GM19023 (cell line): ENCODE results near the gene CA10.

Source experiments
- ATAC-seq: cut with Tn5 transposase; IDR thresholded peaks from one replicate; pipeline ENCODE4 v1.9.1; 2021; ENCODE audit warnings: mild to moderate bottlenecking, moderate library complexity; ENCODE audit not compliant: unreplicated experiment

CA10 gene

DNA sequence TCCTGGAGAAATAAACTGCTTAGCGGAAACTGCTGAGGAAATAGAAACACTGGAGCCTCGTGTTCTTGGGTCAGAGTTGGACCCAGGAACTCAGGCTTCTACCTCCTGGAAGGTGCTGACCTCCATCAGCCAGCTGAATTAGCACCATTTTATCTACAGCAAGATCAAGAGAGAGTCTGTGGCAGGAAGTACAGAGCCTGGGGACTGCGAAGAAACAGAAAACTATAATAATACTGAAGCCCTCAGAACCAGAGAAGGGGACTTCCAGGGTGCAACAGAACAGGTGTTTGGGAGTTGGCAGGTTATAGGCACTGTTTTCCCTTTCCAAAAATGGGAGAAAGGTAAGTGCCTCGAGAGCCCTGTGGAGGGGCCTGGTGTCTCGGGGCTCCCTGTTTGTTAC lies 379.7 kb downstream of the CA10 start:
- no peak for ATAC-seq

DNA sequence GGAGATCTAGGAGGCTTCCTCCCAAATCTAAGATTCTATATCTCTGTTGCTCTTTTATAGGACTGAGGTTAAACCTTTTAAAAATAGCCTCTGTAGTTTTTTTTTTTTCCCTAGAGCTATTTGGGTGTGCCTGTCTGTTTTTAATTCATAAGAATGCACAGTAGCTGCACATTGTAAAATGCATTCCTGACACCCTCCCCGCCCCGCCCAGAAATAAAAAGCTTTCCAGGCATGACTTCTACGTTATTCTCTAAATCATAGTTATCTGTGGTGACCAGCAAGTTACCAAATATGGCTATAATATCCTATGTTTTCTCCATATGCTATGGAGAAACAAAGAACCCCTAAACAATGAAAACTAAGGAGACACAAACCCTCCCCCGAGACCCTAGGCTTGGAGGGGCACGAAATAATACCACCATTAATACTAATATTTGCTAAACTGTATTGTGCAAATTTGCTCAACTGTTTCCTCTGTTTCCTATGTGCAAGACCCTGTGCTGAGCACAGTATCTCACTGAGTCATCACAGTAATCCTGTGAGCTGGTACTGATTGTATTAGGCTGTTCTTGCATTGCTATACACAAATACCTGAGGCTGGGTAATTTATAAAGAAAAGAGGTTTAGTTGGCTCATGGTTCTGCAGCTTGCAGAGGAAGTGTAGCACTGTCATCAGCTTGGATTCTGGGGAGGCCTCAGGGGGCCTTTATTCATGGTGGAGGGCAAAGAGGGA lies 388.3 kb downstream of the CA10 start:
- ATAC-seq: no peak

DNA sequence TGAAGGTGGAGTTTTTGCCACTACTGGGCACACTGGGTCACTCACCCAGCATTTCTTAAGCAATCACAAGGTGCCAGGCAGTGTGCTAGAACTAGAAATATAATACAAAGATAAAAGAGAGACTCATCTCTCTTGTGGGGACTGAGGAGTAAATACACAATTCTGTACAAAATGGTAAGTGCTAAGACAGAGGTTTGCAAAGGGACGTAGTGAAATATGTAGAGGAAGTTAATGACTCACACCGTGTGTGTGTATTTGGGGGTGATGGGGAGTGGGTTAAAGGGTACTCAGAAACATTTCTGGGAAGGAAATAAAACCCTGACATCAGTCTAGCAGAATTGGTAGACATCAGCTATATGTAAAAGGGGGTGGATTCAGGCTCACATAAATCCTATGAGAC lies 389.3 kb downstream of the CA10 start:
- ATAC-seq: no peak

DNA sequence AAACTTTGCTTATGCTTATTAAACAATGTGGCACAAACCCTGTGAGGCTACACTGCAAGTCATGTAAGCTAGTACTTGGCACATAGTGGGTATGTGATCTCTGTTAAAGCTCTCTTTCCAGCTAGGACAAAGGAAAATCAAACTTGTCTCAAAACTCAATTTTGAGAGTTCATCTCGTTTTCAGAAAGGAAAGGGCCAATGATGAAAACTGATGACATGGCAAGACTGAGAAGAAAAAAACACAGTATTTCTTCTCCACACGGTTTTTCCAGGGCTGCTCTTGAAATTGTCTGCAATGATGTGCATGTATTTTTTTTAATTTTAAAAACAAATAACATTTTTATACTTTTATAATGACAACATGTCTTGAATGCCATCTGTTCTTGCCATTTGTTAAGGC lies 389.8 kb downstream of the CA10 start:
- ATAC-seq: no peak

DNA sequence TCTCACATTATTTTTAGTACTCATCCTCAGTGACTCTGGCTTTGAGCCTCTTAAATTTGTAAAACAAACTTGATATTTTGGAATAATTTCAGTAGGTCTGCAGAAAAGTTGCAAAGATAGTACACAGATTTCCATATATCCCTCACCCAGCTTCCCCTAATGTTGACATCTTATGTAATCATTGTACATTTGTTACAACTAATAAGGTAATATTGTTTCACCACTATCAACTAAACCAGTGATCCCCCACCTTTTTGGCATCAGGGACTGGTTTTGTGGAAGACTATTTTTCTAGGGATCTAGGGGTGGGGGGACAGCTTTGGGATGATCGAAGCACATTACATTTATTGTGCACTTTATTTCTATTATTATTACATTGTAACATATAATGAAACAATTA lies 391.2 kb downstream of the CA10 start:
- no peak for ATAC-seq

DNA sequence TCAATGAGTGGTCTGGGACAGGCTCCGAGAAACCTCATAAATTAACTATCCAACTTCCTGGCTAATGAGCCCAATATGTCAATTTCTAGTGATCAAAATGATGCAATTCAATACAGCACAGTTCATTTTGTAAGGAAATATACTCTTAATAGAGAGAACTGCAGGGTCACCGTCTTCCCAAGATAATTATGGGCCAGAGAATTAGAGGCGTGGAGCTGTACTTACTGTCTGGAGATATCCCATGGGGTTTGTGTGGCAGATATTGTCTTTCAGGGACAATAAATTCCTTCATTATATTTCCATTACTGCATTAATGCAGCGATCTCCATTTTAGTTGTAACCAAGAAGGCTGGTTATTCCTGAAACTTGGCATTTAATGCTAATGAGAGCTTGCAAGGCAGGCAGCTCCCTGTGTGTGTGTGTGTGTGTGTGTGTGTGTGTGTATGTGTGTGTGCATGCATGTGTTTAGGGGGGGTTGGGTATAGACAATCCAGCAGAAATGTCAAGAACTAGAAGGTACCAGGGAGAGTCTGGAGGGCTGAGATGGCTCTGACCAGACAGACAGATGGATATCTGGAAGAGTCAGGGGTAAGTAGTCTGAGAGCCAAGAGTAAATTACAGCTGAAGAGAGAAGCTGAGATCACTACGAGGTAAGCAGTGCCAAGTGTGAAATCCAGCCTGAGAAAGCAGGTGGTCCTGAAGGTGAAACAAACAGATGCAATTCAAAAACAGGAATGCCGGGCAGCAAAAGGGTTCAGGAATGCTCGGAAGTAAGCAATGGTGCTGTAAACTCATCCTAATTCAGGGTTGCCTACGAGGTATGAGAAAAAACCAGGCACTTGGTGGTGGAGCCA lies 393.0 kb downstream of the CA10 start:
- no peak for ATAC-seq

DNA sequence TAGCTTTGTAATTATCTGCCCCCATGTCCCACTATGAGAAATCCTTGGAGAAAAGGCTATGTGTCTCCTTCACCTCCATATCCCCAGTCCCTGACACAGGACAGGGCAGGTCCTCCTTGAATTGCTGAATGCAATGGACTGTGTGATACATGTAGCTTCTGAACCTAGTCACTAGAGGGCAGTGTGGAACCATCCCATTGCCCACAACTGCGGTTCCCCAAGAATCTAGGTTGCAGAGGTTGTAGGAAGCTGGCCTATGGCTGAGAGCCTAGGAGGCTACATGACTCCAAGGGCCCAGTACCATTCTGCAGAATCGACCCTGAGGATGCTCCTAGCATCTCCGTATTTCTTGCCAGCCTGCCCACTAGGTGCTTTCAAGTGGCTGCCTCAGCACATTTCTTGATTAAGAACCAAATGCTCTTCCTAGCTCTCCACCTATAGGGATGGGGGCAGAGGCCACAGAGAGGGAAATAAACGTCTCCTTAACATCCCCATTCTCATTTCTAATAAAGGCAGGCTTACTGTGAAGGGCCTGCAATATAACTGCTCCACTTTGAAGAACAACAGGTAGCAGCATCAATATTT lies 394.0 kb downstream of the CA10 start:
- peak; percentile 93 for ATAC-seq

DNA sequence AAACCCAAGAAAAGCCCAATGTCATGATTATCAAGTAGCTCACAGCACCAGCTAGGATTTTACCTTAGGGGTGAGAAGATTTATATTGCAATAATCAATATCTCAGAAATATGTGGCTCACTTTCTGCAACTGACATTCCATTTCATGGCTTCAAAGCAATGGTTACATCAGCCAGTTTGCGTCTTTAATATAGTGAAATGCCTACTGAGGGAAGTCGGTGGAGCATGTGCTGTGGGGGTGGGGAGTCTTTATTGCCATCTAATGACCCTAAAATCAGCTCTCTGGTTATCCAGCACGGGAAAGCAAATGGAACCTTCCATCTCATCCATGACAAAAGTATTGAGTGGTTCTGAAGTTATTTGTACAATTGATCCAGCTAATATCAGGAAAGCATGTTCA lies 395.5 kb downstream of the CA10 start:
- no peak for ATAC-seq

DNA sequence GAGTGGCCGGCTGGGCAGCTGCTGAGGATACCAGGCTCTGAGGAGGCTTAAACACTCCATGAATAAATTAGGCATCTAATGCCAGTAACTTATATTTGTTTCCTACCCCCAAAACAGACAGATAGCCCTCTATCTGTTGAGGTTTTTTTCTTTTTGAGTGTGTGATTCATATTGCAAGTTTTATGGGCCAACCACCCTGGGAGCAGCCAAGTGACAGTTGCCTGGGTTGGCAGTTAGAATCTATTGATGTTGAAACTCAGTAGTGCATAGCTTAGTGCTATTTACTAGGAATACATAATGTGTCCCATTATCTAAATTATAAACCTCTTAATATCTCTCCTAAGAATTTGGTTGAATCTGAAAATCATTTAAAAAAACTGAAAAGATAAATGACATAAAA lies 397.4 kb downstream of the CA10 start:
- no peak for ATAC-seq

DNA sequence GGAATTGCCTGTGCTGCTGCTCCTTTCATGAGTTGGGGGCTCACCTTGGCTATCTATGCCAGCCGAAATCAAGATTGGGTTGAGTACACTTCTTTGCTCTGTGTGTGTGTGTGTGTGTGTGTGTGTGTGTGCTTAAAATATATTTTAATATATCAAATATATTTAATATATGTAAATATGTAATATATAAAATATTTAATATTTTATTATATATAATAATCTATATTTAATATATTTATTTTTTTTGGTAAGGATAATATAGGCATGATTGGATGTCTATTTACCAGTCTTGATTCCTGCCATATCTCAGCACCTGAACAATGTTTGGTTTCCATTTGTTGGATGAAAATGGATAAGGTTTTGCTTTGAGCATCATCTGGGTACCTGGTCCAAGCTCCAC lies 399.3 kb downstream of the CA10 start:
- no peak for ATAC-seq

DNA sequence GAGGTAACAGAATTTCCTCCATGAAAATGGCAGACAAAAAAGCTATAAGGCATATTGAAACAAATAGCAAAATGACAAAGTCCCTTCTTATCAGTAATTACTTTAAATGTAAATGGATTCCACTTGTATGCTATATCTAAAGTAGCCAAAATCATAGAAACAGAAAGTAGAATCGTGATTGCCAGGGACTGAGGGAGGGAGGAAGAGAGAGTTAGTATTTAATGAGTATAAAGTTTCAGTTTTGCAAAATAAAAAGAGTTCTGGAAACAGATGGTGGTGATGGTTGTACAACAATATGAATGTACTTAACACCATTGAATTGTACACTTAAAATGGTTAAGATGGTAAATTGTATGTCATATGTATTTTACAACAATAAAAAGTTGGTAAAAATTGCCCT lies 407.4 kb downstream of the CA10 start:
- no peak for ATAC-seq

DNA sequence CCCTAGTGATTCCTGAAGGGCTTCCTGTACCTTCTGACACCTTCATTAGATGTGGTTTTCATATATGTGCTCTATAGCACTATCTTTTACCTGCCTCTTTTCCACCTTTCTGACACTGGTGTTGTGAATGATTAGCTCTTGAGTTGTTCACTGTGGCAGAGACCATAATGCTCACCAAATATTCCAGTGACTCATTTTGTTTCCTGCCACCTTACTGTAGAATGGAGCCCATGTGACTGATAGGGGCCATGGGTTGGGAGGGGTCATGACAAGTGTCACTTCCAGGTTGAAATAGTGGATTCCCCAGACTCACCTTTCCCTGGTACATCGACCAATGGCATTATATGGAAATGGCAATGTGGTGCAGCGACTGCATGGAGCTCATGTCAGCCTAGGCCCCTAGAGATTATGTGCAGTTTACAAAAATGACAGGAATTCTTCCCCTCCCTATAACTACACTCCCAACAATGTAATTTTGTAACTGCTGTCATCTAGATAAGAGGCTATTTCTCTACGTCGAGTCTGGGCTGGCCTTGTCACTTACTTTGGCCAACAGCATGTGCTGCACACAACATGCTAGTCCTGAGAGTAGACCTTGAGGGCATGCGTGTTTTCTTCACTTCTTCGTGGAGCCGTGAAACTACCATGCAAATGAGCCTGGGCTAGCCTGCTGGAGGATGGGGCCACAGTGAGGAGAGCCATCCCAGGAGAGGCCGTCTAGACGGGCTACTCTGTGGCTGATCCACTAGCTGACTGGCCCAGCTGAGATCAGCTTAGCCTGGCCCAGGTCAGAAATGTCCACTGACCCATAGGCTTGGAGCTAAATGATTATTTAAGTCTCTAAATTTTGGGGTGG lies 409.5 kb downstream of the CA10 start:
- no peak for ATAC-seq

DNA sequence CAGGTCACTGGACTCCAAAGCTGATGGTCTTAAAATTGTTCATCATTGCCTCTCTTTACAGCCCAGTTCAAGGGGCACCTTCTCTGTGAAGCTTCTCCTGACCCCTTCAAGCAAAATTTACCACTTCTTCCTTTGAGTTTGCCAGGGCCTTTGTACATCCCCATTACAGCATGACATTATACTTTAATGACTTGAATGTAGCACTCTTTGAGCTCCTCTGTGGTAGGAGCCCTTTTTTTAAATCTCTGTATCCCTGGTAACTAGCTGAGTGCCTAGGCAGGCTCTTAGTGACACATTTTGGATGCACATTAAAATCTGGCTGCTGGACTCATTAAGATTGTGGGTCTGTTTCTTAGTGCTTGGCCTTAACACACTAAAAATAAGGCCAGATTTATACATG lies 412.1 kb downstream of the CA10 start:
- no peak for ATAC-seq

DNA sequence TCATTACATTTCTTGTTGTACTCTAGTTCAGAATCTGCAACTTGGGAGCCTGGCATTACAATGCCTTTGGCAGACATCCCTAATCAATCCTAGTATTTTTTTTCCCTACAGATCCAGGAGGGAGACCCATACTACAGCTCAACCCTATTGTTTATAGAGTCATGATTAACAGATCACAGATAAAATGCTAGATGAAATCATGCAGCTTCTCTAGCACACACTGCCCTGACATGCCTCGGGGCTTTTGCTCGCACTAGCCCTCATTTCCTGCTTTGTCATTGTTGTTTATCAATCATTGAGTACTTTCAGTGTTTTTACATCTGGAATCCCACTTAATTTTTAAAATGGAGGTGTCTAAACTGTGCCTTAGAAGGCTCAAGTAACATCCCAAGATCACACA lies 412.5 kb downstream of the CA10 start:
- no peak for ATAC-seq

DNA sequence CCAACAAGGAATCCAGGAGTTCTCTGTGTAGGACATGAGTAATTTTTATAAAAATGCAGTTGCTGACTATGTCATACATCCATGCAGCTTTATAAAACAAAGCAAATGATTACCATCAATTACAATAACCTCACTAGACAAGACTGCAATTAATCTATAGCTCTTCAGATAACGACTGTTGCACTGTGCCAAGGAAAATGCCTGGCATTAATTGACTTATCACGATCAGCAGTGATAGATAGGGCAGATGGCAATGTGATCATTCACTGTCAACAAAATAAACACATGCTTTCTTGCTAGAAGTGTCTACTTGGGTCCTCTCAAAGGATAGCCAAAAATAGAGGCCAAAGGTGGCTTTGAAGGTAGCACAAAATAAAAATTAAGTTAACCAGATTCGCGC lies 415.0 kb downstream of the CA10 start:
- ATAC-seq: no peak

DNA sequence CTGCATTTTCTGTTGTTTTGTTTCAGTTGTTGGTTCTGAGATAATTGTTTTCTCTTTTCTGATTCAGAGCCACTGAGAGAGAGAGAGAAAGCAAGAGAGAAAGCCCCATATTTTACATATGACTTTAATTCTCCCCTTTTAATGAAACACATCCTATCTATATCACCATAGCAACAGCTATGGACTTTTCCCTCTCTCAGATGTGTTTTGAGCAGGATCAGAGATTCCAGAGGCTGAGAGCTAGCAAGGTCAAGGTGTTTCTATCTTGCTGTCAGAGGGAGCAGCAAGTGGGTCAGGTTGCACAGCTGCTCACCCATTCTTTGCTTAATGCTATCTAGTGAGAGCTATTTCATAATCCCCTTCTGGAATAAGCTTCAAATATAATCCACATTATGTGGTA lies 415.9 kb downstream of the CA10 start:
- no peak for ATAC-seq

DNA sequence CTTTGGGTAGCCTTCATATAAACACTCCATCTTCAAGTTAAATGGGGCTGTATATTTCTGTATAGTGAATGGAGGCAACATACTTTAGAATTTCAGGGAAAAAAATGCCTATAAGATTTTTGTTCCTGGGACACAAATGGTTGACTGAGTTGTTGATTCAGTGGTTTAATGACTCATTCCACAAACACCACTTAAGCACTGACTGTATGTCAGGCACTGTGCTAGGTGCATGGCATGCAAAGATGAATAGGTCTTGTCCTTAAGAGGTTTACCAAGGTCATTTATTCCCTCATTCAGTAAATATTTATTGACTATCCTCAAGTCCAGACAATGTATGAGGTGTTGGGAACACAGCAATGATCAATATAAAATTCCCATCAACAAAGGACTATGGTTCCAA lies 417.1 kb downstream of the CA10 start:
- ATAC-seq: no peak

DNA sequence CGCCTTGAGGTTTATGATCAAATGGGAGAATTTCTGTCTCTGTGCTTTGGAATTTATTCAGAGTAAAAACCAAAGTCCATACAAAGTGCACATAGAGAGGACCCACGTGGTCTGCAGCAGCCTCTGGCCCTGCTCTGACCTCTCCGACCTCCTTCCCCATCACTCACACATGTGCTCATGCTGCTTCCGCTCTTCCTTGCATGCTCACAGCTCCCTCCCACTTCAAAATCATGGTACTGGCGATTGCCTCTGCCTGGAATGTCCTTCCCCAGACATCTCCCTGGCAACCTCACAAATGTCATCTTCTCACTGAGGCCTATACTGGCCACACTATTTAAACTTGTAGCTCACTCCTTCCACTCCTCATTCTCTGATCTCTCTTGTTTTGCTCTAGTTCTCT lies 418.0 kb downstream of the CA10 start:
- no peak for ATAC-seq

DNA sequence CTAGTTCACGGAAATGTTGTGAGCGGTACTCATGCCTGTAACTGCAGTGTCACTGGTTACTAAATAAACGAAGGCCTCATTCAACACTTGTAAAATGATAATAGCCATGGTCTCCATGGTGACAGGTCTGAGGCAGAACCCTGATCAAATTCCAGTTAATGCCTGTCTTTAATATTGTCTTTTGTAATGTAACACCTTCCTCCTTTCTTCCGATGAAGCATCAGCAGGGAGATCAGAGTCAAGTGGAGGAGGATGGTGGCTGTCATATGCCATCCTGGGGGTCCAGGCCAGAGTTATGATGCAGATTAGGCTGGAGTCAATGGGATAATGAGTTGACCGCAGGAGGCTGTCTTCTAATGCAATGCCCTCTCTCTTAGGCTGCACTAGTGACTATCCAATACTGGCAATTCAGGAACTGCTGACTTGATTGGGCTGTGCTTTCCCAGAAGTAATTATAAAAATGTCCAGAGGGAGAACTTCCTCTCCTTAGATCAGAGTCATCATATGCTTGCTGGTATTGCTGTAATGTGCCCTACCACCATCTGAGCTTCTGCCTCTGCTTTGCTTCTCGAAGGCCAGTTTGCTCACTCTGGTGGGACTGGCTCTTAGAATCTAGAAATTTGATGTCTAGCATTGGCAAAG lies 419.1 kb downstream of the CA10 start:
- ATAC-seq: no peak

DNA sequence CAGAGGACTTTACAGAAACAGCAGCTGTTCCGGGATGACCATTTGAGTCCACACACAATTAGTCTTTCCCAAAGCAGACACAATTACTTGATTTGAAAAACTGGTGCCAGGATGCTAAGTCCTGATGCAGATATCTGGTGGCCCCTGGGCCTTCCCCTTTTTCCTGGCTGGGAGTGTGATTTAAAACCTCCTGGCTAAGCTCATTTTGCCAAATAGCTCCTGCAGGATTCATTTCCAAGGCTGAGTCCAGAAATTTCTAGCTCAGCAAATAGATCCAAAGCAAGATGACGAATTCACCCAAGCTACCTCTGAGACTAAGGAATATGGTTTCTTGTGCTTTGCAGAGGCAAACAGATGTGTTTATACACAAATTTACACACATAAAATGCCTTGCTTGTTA lies 422.2 kb downstream of the CA10 start:
- no peak for ATAC-seq

DNA sequence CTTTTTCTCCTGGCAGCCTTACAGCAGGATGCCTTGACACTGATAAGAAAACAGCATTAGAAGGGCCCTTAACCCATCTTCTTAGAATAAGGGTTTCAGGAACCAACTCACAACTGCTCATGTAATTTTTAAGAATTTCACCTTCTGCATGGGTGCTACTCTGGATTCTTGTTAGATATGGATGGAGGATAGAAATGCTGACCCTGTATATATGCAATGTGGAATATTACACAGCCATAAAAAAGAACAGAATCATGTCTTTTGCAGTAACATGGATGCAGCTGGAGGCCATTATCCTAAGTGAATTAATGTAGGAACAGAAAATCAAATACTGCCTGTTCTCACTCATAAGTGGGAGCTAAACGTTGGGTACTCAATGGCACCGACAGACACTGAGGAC lies 423.5 kb downstream of the CA10 start:
- no peak for ATAC-seq
